ENCODE data around the gene ERBIN. TPM values are rescaled to one million over a fixed set of nuclear protein-coding genes. Genes with fewer than 3 reads are reported as not detected.

Gene ERBIN
- total and polyA plus RNA-seq, 9 of the 15 experiments (the other 6 are each of a cell fraction or from before 2014, with no cell fraction given), result 11.9 to 72.8 (median 41.7) TPM

DNA sequence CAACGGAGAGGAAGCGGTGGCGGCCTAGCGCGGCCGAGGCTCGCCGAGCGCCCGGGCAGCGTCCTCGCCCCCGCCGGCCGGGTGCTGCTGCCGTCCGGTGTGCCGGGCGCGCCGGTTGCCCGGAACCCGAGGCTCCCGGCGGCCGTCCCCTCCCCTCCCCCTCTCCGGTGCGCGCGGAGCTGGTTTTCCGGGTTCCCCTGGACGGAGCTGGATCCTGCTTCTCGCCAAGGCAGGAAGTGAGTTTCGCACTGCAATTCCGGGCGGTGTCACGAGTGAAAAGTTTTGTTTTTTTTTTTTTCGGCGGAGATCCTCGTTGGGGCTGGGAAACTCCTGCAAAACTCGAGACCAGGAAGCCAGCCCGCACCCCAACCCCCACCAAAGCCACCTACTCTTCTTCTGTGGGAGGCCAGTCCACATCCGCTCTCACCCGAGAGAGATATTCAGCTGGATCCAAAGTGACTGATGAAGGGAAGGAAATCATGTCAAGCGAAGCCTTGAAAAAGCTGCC, at the start of gene ERBIN (continued):
- TF ChIP-seq GTF3C2 (IDR thresholded peaks at IDR 0.05; ENCODE audit: borderline replicate concordance, extremely low read depth, insufficient read length) (no peak), PHF20 (IDR thresholded peaks at IDR 0.05; ENCODE audit: partially characterized antibody) (peak; percentile 51), HDAC8 (tag; IDR thresholded peaks at IDR 0.05) (no peak), ZNF24 (IDR thresholded peaks at IDR 0.05) (no peak), ZNF354B (CRISPR knock-in tag; IDR thresholded peaks at IDR 0.05) (no peak), ZNF217 (CRISPR knock-in tag; IDR thresholded peaks at IDR 0.05) (no peak), NR3C1 (CRISPR knock-in tag; IDR thresholded peaks at IDR 0.05) (0 out of 2 replicates have a peak, but pooled peaks have one; percentile 1), ETV5 (CRISPR knock-in tag; IDR thresholded peaks at IDR 0.05; ENCODE audit: low read depth) (peak; percentile 62), HMGN3 (IDR thresholded peaks at IDR 0.05; ENCODE audit: borderline replicate concordance, extremely low read depth, insufficient read length, low read depth, low read length) (no peak), ZNF280B (CRISPR knock-in tag; IDR thresholded peaks at IDR 0.05) (no peak), NBN (IDR thresholded peaks at IDR 0.05; ENCODE audit: low read depth) (0 out of 2 replicates have a peak, but pooled peaks have one; percentile 26), SMAD3 (CRISPR knock-in tag; conservative IDR thresholded peaks at IDR 0.05) (no peak), MTA1 (IDR thresholded peaks at IDR 0.05; ENCODE audit: borderline replicate concordance) (no peak), ZNF184 (CRISPR knock-in tag; IDR thresholded peaks at IDR 0.05) (no peak), PRMT5 (CRISPR knock-in tag; IDR thresholded peaks at IDR 0.05) (no peak), MBD2 (IDR thresholded peaks at IDR 0.05; ENCODE audit: borderline replicate concordance, low read depth) (peak; percentile 50; the same call in 1 of the 2 replicates)
- TF ChIP-seq, protein P1, sequence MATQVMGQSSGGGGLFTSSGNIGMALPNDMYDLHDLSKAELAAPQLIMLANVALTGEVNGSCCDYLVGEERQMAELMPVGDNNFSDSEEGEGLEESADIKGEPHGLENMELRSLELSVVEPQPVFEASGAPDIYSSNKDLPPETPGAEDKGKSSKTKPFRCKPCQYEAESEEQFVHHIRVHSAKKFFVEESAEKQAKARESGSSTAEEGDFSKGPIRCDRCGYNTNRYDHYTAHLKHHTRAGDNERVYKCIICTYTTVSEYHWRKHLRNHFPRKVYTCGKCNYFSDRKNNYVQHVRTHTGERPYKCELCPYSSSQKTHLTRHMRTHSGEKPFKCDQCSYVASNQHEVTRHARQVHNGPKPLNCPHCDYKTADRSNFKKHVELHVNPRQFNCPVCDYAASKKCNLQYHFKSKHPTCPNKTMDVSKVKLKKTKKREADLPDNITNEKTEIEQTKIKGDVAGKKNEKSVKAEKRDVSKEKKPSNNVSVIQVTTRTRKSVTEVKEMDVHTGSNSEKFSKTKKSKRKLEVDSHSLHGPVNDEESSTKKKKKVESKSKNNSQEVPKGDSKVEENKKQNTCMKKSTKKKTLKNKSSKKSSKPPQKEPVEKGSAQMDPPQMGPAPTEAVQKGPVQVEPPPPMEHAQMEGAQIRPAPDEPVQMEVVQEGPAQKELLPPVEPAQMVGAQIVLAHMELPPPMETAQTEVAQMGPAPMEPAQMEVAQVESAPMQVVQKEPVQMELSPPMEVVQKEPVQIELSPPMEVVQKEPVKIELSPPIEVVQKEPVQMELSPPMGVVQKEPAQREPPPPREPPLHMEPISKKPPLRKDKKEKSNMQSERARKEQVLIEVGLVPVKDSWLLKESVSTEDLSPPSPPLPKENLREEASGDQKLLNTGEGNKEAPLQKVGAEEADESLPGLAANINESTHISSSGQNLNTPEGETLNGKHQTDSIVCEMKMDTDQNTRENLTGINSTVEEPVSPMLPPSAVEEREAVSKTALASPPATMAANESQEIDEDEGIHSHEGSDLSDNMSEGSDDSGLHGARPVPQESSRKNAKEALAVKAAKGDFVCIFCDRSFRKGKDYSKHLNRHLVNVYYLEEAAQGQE (IDR thresholded peaks at IDR 0.05; ENCODE audit: borderline replicate concordance), result peak; percentile 39; the same call in 1 of the 2 replicates
- TF ChIP-seq, protein P1 (CRISPR knock-in tag; IDR thresholded peaks at IDR 0.05; ENCODE audit: low read depth), result no peak

Data from K562 (cell line).